HEK293T (cell line): ENCODE measurements around the gene PRKCA.

Experiments
- CTCF ChIA-PET: fragments of 350-600 bp; formaldehyde crosslinking; extraction: SDS; loops from one replicate; lab custom pipeline; 2021; ENCODE audit warnings: antibody characterized with exemption, inconsistent platforms; lab: Yijun Ruan, JAX
- POLR2A ChIA-PET: fragments of 350-600 bp; formaldehyde crosslinking; extraction: SDS; loops from one replicate; lab custom pipeline; 2020; ENCODE audit warnings: antibody characterized with exemption, inconsistent platforms; lab: Yijun Ruan, JAX
- DNase-seq: peaks from one replicate; pipeline ENCODE4 v3.0.0; 2012; ENCODE audit warnings: mixed read lengths; ENCODE audit errors: extremely low spot score
- ARNT ChIP-seq: fragments of 450-650 bp; IDR thresholded peaks from 2 replicates; pipeline ENCODE4 v1.6.1; 2017; ENCODE audit warnings: mild to moderate bottlenecking
- BHLHE40 ChIP-seq: fragments of 450-650 bp; IDR thresholded peaks from 2 replicates; pipeline ENCODE4 v1.6.1; 2016; ENCODE audit warnings: mild to moderate bottlenecking, moderate library complexity, borderline replicate concordance
- CTBP1 ChIP-seq: fragments of 450-650 bp; IDR thresholded peaks from 2 replicates; pipeline ENCODE4 v1.6.1; 2016; ENCODE audit warnings: borderline replicate concordance
- ELF4 ChIP-seq: fragments of 450-650 bp; IDR thresholded peaks from 2 replicates; pipeline ENCODE4 v1.6.1; 2017; ENCODE audit warnings: antibody characterized with exemption
- FOXA1 ChIP-seq: fragments of 450-650 bp; IDR thresholded peaks from 2 replicates; pipeline ENCODE4 v1.6.1; 2016; ENCODE audit warnings: mild to moderate bottlenecking
- FOXK2 ChIP-seq: fragments of 450-650 bp; IDR thresholded peaks from 2 replicates; pipeline ENCODE4 v1.6.1; 2016; ENCODE audit warnings: mild to moderate bottlenecking
- FOXM1 ChIP-seq: fragments of 450-650 bp; IDR thresholded peaks from 2 replicates; pipeline ENCODE4 v1.6.1; 2017; ENCODE audit warnings: mild to moderate bottlenecking, borderline replicate concordance
- HDGF ChIP-seq: fragments of 450-650 bp; IDR thresholded peaks from 2 replicates; pipeline ENCODE4 v1.6.1; 2017; ENCODE audit warnings: antibody characterized with exemption, borderline replicate concordance
- L3MBTL2 ChIP-seq: fragments of 450-650 bp; conservative IDR thresholded peaks from 2 replicates; pipeline ENCODE4 v1.6.1; 2016; ENCODE audit warnings: mild to moderate bottlenecking
- LEF1 ChIP-seq: fragments of 450-650 bp; IDR thresholded peaks from 2 replicates; pipeline ENCODE4 v1.6.1; 2017; ENCODE audit warnings: mild to moderate bottlenecking, borderline replicate concordance
- NFRKB ChIP-seq: fragments of 450-650 bp; IDR thresholded peaks from 2 replicates; pipeline ENCODE4 v1.6.1; 2016; ENCODE audit warnings: mild to moderate bottlenecking, moderate library complexity
- PKNOX1 ChIP-seq: fragments of 450-650 bp; IDR thresholded peaks from 2 replicates; pipeline ENCODE4 v1.6.1; 2016
- SP1 ChIP-seq: fragments of 450-650 bp; IDR thresholded peaks from 2 replicates; pipeline ENCODE4 v1.6.1; 2017
- SUZ12 ChIP-seq: fragments of 450-650 bp; IDR thresholded peaks from 2 replicates; pipeline ENCODE4 v1.6.1; 2016; ENCODE audit warnings: mild to moderate bottlenecking
- TARDBP ChIP-seq: fragments of 450-650 bp; IDR thresholded peaks from 2 replicates; pipeline ENCODE4 v1.6.1; 2016
- ZNF384 ChIP-seq: fragments of 450-650 bp; IDR thresholded peaks from 2 replicates; pipeline ENCODE4 v1.6.1; 2016

Gene PRKCA

GRCh38 chr17:66309793-66310192 is 7.4 kb downstream of the PRKCA start:
- no peak for DNase-seq
- POLR2A ChIA-PET: no interaction called here
- no peak for TF ChIP-seq BHLHE40
- no peak for TF ChIP-seq LEF1
- TF ChIP-seq TARDBP: no peak
- TF ChIP-seq L3MBTL2: no peak
- TF ChIP-seq PKNOX1: no peak
- no peak for TF ChIP-seq SUZ12
- no peak for TF ChIP-seq FOXK2
- no peak for TF ChIP-seq CTBP1
- TF ChIP-seq ARNT: no peak
- no peak for TF ChIP-seq SP1
- no peak for TF ChIP-seq ELF4
- TF ChIP-seq HDGF: no peak
- no peak for TF ChIP-seq ZNF384
- CTCF ChIA-PET: interaction anchor here (0.7 to 0.9 kb wide), 4 partner anchors 16 to 188 kb away, joined by 3 to 4 read pairs (median 3); no protein-coding TSS in a partner anchor

- no peak for TF ChIP-seq SP1
- no peak for TF ChIP-seq NFRKB
- TF ChIP-seq PKNOX1: no peak
- no peak for TF ChIP-seq CTBP1
- TF ChIP-seq FOXM1: no peak
- TF ChIP-seq ARNT: no peak
- no peak for TF ChIP-seq ZNF384
- TF ChIP-seq BHLHE40: no peak
- no peak for DNase-seq
- POLR2A ChIA-PET: no interaction called here
- CTCF ChIA-PET: interaction anchor here (0.7 to 1.2 kb wide), 3 partner anchors 15 to 38 kb away, joined by 3 read pairs; no protein-coding TSS in a partner anchor
Measured at GRCh38 chr17:66310528-66311148, 8.2 kb downstream of the PRKCA start.

GRCh38 chr17:66312912-66313311 is 10.5 kb downstream of the PRKCA start:
- no peak for TF ChIP-seq TARDBP
- TF ChIP-seq PKNOX1: no peak
- ChIA-PET CTCF (no interaction called here), POLR2A (no interaction called here)
- no peak for DNase-seq

- ChIA-PET CTCF (no interaction called here), POLR2A (no interaction called here)
- no peak for DNase-seq
- no peak for TF ChIP-seq CTBP1
- no peak for TF ChIP-seq PKNOX1
- TF ChIP-seq L3MBTL2: no peak
- no peak for TF ChIP-seq FOXA1
- TF ChIP-seq LEF1: no peak
- TF ChIP-seq FOXK2: no peak
- no peak for TF ChIP-seq FOXM1
- TF ChIP-seq ELF4: no peak
- no peak for TF ChIP-seq BHLHE40
- no peak for TF ChIP-seq SP1
- TF ChIP-seq NFRKB: no peak
Measured at GRCh38 chr17:66313325-66313724, 10.9 kb downstream of the PRKCA start.

- ChIA-PET CTCF (interaction anchor here (0.6 kb wide), 1 partner anchor 14 kb away, joined by 3 read pairs; no protein-coding TSS in a partner anchor), POLR2A (no interaction called here)
- no peak for DNase-seq
- TF ChIP-seq NFRKB: no peak
- TF ChIP-seq L3MBTL2: no peak
- TF ChIP-seq LEF1: no peak
Measured at GRCh38 chr17:66313995-66314659, 11.7 kb downstream of the PRKCA start.

- ChIA-PET CTCF (interaction anchor here (1.2 kb wide), 1 partner anchor 13 kb away, joined by 4 read pairs; no protein-coding TSS in a partner anchor), POLR2A (no interaction called here)
- TF ChIP-seq FOXA1: no peak
- TF ChIP-seq CTBP1: no peak
- DNase-seq: no peak
Measured at GRCh38 chr17:66317629-66318028, 15.2 kb downstream of the PRKCA start.

- POLR2A ChIA-PET: no interaction called here
- CTCF ChIA-PET: no interaction called here
- DNase-seq: no peak
- TF ChIP-seq FOXA1: no peak
- no peak for TF ChIP-seq BHLHE40
- no peak for TF ChIP-seq ELF4
- TF ChIP-seq FOXK2: no peak
- no peak for TF ChIP-seq ARNT
- TF ChIP-seq SUZ12: no peak
- TF ChIP-seq L3MBTL2: no peak
- no peak for TF ChIP-seq CTBP1
- TF ChIP-seq TARDBP: no peak
- TF ChIP-seq ZNF384: no peak
- no peak for TF ChIP-seq NFRKB
- TF ChIP-seq HDGF: no peak
- no peak for TF ChIP-seq SP1
Measured at GRCh38 chr17:66319226-66319625, 16.8 kb downstream of the PRKCA start.
